ENCODE results near the gene USB1. TPM values are rescaled to one million over a fixed set of nuclear protein-coding genes. Genes with fewer than 3 reads are reported as not detected.

The USB1 gene
- total RNA-seq, 4 donors from 2014 or later = 18.2 to 87.1 (median 27.6) TPM

DNA sequence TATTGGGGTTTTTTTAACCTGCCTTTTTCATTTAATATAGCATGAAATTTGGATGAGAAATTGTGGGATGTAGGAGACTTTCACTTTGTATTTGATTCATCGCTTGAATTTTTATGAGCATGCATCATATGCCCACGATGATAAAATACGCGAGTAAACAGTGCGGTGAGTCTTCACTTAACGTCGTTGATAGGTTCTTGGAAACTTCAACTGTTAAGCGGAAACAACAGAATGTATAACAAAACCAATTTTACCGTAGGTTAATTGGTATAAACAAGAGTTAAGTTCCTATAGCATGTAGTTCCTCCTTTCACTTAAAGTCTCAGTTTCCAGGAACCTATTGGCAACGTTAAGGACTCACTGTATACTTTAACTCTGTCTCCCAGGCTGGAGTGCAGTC lies 53.1 kb downstream of the USB1 start:
- Histone ChIP-seq H3K27ac (no peak overlapping the region), H3K9me3 (no peaks in the 10 kb centered on the region), H3K36me3 (no peaks in the 10 kb centered on the region), H3K4me3 (no peak overlapping the region), H3K4me1 (no peaks in the 10 kb centered on the region), H3K27me3 (no peaks in the 10 kb centered on the region)
- no peak for ATAC-seq
- TF ChIP-seq POLR2AphosphoS5 (IDR thresholded peaks at IDR 0.05) = no peak
- TF ChIP-seq EP300 (IDR thresholded peaks at IDR 0.05) = no peak
- TF ChIP-seq POLR2A (IDR thresholded peaks at IDR 0.05) = no peak
- TF ChIP-seq, protein P1, sequence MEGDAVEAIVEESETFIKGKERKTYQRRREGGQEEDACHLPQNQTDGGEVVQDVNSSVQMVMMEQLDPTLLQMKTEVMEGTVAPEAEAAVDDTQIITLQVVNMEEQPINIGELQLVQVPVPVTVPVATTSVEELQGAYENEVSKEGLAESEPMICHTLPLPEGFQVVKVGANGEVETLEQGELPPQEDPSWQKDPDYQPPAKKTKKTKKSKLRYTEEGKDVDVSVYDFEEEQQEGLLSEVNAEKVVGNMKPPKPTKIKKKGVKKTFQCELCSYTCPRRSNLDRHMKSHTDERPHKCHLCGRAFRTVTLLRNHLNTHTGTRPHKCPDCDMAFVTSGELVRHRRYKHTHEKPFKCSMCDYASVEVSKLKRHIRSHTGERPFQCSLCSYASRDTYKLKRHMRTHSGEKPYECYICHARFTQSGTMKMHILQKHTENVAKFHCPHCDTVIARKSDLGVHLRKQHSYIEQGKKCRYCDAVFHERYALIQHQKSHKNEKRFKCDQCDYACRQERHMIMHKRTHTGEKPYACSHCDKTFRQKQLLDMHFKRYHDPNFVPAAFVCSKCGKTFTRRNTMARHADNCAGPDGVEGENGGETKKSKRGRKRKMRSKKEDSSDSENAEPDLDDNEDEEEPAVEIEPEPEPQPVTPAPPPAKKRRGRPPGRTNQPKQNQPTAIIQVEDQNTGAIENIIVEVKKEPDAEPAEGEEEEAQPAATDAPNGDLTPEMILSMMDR (IDR thresholded peaks at IDR 0.05) = no peak
- 75 to 81% methylated on average over 10 of the region's 10 CpGs for WGBS, 2 donors (ENCODE audit: low coverage in 1 of 2)

DNA sequence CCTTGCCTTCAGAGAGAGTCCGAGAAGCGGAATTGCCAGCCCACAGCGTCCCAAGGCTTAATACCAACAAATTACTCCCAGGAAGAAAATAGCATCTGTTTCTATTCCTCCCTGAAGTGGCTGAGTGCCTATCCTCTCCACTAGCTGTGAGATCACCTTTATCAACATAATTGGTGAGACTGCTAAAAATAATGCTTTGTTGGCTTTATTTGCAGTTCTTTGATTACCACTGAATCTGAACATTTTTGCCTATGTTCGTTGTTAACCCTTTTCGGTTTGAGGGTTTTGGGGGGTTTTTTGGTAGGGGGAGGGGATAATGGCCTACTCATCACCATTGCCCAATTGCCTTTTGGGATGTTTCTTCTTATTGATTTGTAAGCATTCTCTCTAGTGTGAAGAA lies 55.4 kb downstream of the USB1 start:
- H3K4me3 ChIP-seq = no peak overlapping the region
- no peaks in the 10 kb centered on the region for H3K36me3 ChIP-seq
- no peak overlapping the region for H3K27ac ChIP-seq
- WGBS, 2 donors (ENCODE audit: low coverage in 1 of 2) = 58 to 71% methylated on average over 4 to 5 of the region's 5 CpGs
- TF ChIP-seq EP300 (IDR thresholded peaks at IDR 0.05) = no peak
- no peak for TF ChIP-seq POLR2AphosphoS5 (IDR thresholded peaks at IDR 0.05)
- no peak for TF ChIP-seq POLR2A (IDR thresholded peaks at IDR 0.05)
- TF ChIP-seq, protein P1 (IDR thresholded peaks at IDR 0.05) = no peak
- no peak for ATAC-seq
- H3K27me3 ChIP-seq = no peaks in the 10 kb centered on the region
- no peaks in the 10 kb centered on the region for H3K4me1 ChIP-seq
- H3K9me3 ChIP-seq = no peaks in the 10 kb centered on the region

DNA sequence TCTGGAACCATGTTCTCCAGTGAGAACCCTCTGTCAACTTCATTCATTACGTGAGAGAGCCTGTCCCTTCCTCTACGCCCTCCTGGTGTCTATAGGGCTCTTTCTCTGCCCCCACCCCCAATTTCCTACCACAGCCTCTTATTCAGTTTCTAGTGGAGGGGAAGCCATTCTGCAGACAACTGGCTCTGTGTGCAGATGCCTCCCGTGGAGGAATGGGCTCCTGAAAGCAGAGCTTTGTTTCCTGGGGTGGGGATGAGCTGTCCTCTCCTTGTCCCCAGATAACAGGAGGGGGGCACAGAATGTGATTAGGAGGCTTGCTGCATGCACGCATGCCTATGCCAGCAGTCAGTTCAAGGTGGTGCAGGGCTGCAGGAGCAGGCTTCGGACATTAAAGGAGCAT lies 55.9 kb downstream of the USB1 start:
- H3K36me3 ChIP-seq = no peaks in the 10 kb centered on the region
- TF ChIP-seq EP300 (IDR thresholded peaks at IDR 0.05) = no peak
- no peak for TF ChIP-seq POLR2AphosphoS5 (IDR thresholded peaks at IDR 0.05)
- TF ChIP-seq POLR2A (IDR thresholded peaks at IDR 0.05) = no peak
- TF ChIP-seq, protein P1 (IDR thresholded peaks at IDR 0.05) = no peak
- no peaks in the 10 kb centered on the region for H3K27me3 ChIP-seq
- H3K9me3 ChIP-seq = no peaks in the 10 kb centered on the region
- 80% methylated on average over 1 of the region's 5 CpGs; no CpG with 5 or more reads in 1 of the 2 donors for WGBS, 2 donors (ENCODE audit: low coverage in 1 of 2)
- H3K4me3 ChIP-seq = no peak overlapping the region
- no peak for ATAC-seq
- H3K27ac ChIP-seq = no peak overlapping the region
- H3K4me1 ChIP-seq = no peaks in the 10 kb centered on the region

DNA sequence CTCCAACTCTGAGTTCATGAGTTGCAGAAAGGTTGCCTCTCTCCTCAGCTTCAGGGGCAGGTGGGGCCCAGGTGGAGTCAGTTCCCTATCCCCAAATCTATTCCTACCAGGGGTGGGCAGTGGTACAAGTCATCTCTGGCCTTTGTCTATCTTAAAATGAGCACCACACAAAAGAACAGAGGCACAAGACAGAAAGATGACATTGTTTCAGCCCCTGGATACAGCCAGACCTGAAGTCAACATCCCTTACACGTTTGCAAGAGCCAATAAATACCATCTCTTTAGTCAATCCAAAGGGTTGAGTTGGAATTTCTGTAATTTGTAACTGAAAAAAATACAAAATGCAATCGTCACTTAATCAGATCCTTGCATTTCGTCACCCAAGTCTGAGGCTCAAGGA lies 56.6 kb downstream of the USB1 start:
- no peaks in the 10 kb centered on the region for H3K9me3 ChIP-seq
- no peaks in the 10 kb centered on the region for H3K27me3 ChIP-seq
- H3K4me3 ChIP-seq = no peak overlapping the region
- no peaks in the 10 kb centered on the region for H3K36me3 ChIP-seq
- H3K4me1 ChIP-seq = no peaks in the 10 kb centered on the region
- no peak for ATAC-seq
- WGBS, 2 donors (ENCODE audit: low coverage in 1 of 2) = 71 to 80% methylated on average over 3 of the region's 3 CpGs
- TF ChIP-seq POLR2A (IDR thresholded peaks at IDR 0.05) (no peak), EP300 (IDR thresholded peaks at IDR 0.05) (no peak), POLR2AphosphoS5 (IDR thresholded peaks at IDR 0.05) (no peak)
- TF ChIP-seq, protein P1 (IDR thresholded peaks at IDR 0.05) = no peak
- H3K27ac ChIP-seq = no peak overlapping the region

DNA sequence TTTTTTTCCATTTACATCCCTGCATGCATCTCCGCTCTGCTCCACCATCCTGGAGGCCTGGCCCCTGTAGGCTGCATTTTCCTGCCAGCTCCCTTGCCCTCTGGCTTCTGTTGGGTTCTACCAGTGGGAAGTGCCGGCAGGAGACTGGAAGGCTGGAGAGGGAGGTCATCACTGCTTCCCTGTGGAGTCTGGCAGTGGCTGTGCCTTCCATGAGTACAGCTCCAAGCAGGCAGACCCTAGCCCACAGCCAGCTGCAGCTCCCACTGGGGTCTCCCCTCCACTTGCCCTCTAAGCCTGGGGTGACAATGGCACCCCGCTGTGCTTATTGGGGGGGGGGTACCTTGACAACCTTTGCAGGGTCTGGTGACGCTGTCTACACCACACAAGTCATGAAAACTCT lies 61.6 kb downstream of the USB1 start:
- Histone ChIP-seq H3K27me3 (no peaks in the 10 kb centered on the region), H3K36me3 (no peaks in the 10 kb centered on the region), H3K4me3 (no peak overlapping the region), H3K4me1 (no peaks in the 10 kb centered on the region), H3K9me3 (no peaks in the 10 kb centered on the region), H3K27ac (no peak overlapping the region)
- no peak for TF ChIP-seq EP300 (IDR thresholded peaks at IDR 0.05)
- TF ChIP-seq POLR2AphosphoS5 (IDR thresholded peaks at IDR 0.05) = no peak
- no peak for TF ChIP-seq POLR2A (IDR thresholded peaks at IDR 0.05)
- TF ChIP-seq, protein P1 (IDR thresholded peaks at IDR 0.05) = no peak
- WGBS, 2 donors (ENCODE audit: low coverage in 1 of 2) = 80 to 83% methylated on average over 1 to 2 of the region's 4 CpGs
- no peak for ATAC-seq

Data from gastroesophageal sphincter (tissue), 4 donors.